GM18907 (cell line): ENCODE results near the gene PHYHIPL.

Source experiments
- ATAC-seq: cut with Tn5 transposase; IDR thresholded peaks from one replicate; pipeline ENCODE4 v1.9.1; 2021; ENCODE audit warnings: mild to moderate bottlenecking, moderate library complexity; ENCODE audit not compliant: unreplicated experiment

PHYHIPL gene

DNA sequence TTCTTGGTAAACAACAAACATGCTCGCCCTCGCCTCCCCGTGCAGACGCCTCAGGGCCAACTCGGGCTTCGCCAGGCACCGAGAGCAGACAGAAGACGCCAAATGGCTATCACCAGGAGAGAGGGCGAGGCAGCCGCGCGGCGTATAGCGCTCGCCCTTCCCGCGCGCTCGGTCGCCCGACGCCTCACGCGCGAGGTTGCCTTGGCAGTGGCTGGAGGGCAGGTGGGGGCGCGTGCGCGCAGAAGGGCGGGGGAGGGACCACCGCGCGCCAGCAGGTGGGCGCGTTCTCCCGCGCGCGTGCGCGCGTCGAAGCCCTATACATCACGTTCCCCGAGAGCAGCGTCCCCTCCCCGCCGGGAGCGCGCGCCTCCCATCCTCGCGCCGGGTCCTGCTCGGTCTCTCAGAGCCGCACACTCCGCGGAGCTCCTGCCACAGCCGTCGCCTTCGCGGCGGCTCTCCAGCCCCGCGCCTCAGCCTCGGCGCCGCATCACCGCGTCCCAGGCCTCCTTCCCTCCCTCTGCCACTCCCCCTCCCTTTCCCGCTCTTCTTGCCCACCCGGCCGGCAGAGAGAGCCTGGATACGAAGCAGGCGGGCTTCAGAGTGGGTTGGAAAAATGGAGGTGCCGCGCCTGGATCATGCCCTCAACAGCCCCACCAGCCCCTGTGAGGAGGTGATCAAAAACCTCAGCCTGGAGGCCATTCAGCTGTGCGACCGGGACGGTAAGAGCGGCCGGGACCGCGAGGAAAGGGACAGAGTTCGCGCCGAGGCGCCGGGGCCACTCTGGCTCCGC is at the start of gene PHYHIPL:
Gene PHYHIPL, plus strand, starts transcription at position 403 of the 790 bp plus-strand sequence. Its CDS starts 211 bp downstream, at position 614.
- ATAC-seq, result no peak

DNA sequence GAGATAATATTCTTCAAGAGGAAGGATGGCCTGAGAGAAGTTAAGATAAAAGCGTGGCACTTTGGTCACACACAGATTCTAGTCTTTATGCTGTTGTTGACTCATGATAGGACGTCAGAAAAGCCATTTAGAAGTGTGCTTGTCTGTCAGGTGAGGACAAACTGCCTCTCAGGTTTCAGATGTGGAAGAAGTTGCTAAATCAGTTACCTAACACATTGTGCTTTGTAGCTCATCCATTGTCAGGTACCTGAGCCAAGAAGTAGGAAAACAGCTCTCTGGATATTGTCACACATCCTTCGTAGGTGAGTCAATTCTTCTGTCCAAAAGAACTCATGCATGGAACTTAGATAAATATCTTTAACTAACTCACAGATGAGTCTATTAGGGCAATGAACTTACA is 49.5 kb upstream of the PHYHIPL start:
- no peak for ATAC-seq

DNA sequence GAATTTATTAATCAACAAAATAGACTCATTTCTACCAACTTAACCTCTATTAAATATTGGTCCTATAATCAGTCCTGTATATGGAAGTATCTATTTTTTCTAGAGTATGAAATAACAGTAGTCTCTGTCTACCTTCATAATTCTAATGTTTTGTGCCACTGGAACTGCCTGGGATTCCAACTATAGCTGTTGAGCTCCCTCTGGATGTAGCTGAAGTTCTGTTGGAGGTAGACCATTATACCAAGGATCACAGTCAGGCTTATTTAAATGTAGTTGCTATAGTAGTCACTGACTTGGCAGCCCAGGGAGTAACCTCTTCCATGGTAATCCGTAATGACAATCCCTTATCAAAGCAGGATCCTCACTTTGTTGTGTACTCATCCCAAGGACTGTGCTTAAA is 48.5 kb upstream of the PHYHIPL start:
- no peak for ATAC-seq

GRCh38 chr10:59129867-59130266 is 46.6 kb upstream of the PHYHIPL start:
- ATAC-seq, result no peak

DNA sequence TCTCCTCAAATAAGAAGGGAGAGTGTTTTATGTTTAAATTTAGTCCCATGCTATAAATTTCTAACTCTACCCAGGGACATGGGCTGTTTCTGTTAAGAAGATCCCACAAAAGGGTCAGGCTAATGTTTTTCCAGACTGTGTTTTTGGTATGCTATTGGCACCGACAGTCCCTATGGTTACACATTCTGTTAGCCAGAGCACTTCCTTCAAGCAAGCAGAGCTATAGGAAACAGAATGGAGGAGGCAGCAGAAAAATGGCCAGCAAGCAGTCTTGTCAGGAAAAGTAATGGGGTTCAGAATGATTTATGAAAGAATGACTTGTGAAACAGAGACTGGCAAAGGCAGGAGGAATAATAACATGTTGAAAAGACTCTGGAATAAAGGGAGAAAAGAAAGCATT is 44.8 kb upstream of the PHYHIPL start:
- no peak for ATAC-seq

DNA sequence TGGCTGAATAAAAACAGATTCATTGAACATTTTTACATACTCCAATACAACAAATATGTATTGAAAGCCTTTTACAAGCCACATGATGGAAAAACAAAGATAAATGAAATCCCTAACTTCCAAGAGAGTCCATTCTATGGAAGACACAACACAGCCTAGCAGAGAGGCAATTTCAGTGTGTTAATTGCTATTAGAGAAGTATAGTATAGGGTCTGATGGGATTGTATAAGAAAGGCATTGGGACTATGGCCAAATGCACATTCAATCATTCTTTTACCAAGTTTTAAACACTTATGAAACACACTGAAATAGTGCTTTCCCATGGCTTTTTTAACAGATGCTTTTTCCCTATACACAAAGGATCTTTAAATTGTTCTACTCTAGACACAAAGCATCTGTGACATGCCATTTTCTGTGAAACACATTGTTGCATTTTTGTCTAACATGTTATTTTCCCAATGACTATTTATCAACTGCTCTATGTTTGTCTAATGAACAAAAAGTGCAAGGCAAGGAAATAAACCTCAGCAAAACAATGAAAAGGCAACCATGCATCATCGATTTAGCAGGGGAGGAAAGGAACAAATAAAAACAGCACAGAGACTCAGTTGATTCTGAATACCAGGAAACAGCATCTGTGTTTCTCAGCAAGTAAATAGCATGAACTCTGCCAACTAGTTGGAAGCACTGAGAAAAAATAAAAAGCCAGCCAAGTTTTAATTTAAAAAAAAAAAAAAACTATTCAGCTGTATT is 42.4 kb upstream of the PHYHIPL start:
- no peak for ATAC-seq

- no peak for ATAC-seq
Measured at GRCh38 chr10:59134785-59135184, 41.7 kb upstream of the PHYHIPL start.

DNA sequence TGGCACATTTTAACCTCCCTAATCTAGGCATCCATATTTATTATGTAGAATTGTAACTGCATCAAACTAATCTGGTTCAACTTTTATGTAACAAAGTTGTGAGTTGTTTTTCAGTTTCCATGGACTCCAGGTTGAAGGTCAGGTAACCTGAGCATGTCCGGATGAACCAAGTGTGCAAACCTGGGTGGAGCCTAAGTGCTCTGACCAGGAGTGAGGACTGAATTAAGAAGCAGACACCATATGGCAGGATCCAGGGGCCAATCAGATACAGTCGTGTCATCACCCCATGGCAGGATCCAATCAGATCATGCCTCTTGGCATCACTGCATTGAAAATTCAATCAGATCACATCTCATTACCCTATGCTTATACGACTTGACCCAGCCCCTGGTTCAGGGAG is 41.2 kb upstream of the PHYHIPL start:
- ATAC-seq, result no peak

DNA sequence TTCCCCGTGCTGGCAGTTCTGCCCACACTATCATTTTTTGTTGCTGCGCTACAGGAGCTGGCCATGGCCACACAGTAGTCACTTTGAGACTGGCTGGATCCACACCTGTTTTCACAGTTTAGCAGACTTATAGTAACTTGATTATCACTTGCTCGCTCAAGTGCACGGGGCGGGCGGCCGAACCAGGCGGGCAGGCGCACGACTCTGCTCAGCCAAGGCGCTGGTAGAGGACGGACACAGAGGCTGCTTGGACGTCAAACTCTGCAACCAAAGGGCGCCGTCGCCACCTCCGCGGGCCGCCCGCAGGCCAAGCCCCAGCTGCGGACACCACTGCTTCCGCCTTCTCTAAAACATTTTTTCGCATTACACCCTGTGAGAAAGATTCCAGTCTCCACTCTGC is 38.4 kb upstream of the PHYHIPL start:
- ATAC-seq, result no peak

GRCh38 chr10:59143544-59143943 is 32.9 kb upstream of the PHYHIPL start:
- ATAC-seq, result no peak

DNA sequence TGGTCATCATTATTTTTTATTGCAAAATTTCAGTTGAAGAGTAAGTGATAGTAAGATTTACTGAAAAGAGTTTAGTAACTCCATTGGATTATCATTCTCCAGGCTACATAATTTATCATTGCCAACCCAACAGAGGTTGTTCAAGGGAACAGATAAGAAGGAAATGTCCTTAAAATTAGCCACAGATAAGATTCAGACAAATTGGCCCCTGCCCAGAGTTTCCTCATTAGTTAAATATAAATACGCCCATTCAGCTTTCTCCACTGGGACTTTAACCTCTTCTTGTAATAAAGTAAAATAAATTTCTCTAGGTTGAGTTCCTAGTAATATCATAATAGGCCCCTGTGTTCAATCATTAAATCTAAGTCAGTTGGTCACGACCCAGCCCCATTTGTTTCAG is 27.7 kb upstream of the PHYHIPL start:
- no peak for ATAC-seq

- ATAC-seq, result no peak
Measured at GRCh38 chr10:59155556-59155955, 20.9 kb upstream of the PHYHIPL start.

DNA sequence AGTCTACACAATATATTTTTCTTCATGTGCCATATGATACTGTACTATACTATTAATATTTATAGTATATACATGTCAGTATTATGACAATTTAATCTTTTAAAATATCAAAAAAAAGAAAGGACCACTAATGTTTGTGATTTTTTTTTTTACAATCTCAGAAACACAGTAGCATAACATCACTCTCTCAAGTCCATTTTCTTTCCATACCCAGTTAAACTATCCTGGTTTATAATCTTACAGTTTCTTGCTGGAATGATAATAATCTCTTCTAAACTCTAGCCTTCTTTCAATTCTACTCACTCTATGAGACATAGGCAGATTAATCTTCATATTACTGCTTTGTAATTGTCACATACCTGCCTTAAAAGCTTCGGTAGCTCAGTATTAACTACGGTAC is 8.9 kb upstream of the PHYHIPL start:
- ATAC-seq, result no peak

GRCh38 chr10:59172567-59172966 is 3.9 kb upstream of the PHYHIPL start:
- no peak for ATAC-seq

DNA sequence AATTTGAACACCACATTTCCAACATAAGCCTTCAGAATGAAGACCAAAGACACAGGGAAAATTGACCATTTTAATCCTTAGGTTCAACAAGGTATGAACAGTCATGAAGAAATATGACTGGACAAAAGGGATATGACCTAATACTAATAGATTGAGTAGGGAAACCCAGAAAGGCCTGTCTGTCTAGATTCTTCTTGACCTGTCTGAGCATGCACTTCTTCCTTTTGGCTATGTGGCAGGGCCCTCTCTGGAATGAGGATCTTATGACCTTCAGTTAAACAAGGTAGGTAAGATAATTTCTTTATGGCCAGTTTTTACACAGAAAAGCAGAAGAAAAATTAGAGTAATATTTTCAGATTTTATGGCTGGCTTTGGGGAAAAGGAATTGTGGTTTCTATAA is 3.0 kb upstream of the PHYHIPL start:
- ATAC-seq, result no peak

DNA sequence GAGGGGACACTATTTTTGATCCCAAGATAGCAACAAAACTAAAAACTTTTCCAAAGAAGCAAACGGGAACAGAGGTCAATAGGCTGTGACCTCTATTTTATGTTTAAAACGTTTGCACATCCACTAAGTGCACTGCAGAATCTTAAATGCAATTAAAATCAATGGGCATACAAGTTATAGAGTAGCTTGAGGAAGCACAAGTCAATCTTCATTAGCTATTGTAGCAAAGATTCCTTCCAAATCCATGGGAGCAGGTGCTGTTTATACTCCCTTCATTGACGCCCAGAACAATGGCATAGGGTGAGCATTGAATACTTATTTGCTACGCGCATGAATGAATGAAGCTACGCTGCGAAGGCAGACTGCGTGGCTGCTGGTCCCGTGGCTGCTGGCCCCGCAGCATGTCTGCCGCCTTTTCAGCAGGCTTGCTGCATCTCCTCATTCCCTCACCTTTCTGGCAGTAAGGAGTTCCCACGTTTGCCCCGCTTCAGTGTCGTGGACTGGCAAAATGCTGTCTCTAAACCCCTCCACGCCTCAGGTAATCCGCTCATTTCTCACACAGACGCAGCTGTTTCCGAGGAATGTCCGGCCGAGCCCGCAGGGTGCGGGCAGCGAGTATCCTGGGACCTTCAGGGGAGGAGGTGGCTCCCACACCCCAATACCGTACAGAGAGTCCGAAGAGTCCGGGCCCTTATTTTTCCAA is 754 bp upstream of the PHYHIPL start:
- no peak for ATAC-seq

- ATAC-seq, result no peak
Measured at GRCh38 chr10:59177031-59177797, 771 bp downstream of the PHYHIPL start.

DNA sequence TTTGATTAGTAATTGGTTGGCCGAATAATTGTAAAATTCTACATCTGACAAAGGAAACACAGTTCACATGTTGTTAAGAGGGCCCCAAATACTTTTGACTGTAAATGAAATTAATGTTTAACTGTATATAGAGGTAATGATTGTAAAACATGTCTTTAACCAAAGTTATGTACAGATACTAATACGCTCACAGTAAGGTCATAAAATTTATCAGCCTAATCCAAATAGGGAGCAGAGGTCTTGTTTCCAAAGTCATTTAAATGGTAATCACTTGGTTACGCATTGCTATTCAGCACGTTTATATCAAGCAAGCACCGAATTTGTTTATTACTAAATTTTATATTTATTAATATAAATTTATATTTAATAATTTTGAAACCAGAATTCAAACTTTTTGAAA is 1.4 kb downstream of the PHYHIPL start:
- no peak for ATAC-seq

DNA sequence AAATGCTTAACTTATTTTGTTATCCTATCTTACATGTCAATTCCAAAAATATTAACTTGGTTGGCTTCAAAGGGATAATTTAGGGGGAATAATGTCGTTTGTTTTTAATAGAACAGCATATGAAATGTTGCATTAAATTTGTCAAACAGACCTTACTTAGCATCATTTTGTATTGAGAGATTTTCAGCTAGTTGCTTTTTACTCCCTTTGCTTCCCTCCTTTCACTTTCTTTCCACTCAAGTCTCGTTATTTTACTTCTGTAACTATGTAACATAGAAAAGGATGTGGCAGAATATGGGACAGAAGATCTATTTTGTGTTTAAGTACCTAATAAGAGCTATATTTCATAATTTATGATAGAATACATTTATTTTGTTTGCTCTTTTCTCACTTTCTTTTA is 2.6 kb downstream of the PHYHIPL start:
- no peak for ATAC-seq

DNA sequence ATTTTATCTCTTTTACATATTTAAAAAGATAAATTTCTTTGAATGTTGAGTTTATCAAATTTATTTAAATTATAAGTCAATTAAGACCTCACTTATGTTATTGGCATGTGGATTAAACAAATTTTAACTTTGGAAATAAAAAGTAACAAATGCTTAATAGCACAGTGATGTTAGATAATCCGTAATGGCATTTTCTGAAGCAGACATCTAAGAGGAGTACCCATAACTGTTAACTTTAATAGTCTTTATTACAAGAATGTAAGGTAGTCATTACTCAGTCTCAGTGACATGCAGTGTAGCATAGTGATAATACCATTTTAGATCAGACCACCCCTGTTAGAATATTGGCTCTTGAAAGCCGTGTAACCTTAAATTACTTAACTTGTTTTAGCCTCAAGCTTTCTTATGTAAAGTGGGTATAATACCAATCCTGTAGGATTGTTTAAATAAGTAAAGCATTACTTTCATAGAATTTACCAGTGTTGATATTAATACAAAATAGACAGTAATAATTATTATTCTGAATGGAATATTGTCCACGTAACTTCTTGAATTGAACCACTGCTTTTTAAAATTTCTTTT is 4.3 kb downstream of the PHYHIPL start:
- ATAC-seq, result no peak

DNA sequence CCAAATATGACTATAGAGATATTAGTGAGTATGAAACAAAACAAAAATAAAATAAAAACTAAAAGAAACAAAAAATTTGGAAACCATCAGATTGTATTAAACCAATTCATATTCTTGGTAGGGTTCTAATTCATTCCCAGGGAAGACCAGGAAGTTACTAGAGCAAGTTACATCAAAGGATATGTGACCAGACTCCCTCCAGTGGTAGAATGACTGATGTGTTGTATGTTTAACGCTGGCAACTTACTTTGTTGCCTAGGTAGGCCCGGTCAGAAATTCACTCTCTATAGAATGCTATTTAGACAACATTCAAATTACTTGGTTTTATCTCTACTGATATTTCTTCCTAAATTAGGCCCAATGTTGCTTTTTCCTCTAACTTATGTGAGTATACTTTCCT is 5.2 kb downstream of the PHYHIPL start:
- peak; percentile 58 for ATAC-seq
